ENCODE results near the gene COL9A3. TPM values are rescaled to one million over a fixed set of nuclear protein-coding genes. Genes with fewer than 3 reads are reported as not detected.

COL9A3 gene
- total RNA-seq, 1 experiment from 2014 or later = 8.5 TPM

DNA sequence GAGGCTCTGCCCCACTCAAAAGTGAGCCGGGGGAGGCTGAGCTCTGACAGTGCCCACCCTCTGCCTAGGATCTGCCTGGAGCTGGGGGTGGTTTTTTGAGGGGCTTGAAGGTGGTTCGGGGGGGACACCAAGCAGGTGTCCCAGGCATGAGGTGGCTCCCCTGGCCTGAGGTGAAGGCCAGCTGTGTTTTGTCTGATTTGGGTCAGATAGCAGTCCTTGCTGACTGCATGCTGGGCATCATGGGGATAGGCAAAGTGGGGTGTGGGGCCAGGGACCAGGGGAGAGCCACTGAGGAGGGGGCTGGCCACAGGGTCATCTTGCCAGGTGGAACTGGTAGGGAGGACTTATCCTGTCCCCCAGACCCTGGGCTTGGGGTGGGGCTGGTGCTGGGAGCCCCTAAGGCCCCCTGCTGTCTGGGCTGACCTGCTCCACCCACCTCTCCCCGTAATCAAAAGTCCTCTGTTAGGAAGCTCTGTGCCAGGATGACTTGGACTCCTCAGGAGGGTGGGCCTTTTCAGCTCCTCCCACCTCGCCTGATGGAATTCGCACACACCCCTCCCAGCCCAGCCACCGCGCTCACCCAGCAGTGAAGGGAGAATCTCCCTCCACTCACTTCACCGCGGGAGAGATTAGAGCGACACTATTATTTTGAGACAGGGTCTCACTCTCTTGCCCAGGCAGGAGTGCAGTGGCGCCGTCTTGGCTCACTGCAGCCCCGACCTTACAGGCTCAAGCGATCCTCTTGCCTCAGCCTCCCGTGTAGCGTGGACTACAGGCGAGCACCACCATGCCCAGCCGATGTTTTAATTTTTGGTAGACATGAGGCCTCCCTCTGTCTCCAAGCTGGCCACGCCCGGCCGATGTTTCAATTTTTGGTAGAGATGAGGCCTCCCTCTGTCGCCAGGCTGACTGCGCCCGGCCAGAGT, 1.5 kb upstream of the COL9A3 start:
- intact Hi-C loops (cut with micrococcal nuclease; ENCODE audit: unreplicated experiment) = no loop called here
- peaks cover 43% of the 10 kb centered on the region for H3K4me1 ChIP-seq (replicated peaks; ENCODE audit: insufficient read depth)
- POLR2A ChIA-PET (ENCODE audit: unreplicated experiment) = interaction anchor here (0.6 to 0.7 kb wide), 2 partner anchors 21 to 694 kb away, joined by 4 read pairs; no protein-coding TSS in a partner anchor
- DNase-seq = peak; percentile 57 to 73
- no peaks in the 10 kb centered on the region for H3K9me3 ChIP-seq (ENCODE audit: insufficient read depth, low read depth)
- no peaks in the 10 kb centered on the region for H3K36me3 ChIP-seq (ENCODE audit: low read depth)
- no peak overlapping the region for H3K4me3 ChIP-seq
- H3F3A ChIP-seq (ENCODE audit: insufficient read depth, low read depth) = peaks cover 40% of the 10 kb centered on the region; the same call in 1 of the 2 replicates
- TF ChIP-seq CTCF (conservative IDR thresholded peaks at IDR 0.05) (no peak), EZH2 (IDR thresholded peaks at IDR 0.05; ENCODE audit: low read depth) (no peak)
- H3K27ac ChIP-seq = no peak overlapping the region
- peaks cover 12% of the 10 kb centered on the region for H3K27me3 ChIP-seq (ENCODE audit: insufficient read depth, low read depth)
- H4K20me1 ChIP-seq (ENCODE audit: insufficient read depth) = peaks cover 12% of the 10 kb centered on the region
- H3K9me2 ChIP-seq (ENCODE audit: insufficient read depth) = no peaks in the 10 kb centered on the region
- CTCF ChIA-PET = interaction anchor here (0.6 to 0.9 kb wide), 5 partner anchors 11 to 244 kb away, joined by 3 to 4 read pairs (median 3); no protein-coding TSS in a partner anchor
- H2AFZ ChIP-seq = no peak overlapping the region
- BruUV-seq (replicated peaks) = TSS peak; percentile 27
- no peaks in the 10 kb centered on the region for H3K79me2 ChIP-seq (ENCODE audit: low read depth)
- peak overlapping the region; percentile 48 for H3K4me2 ChIP-seq

- Histone ChIP-seq H3K79me2 (ENCODE audit: low read depth) (no peaks in the 10 kb centered on the region), H3K9me3 (ENCODE audit: insufficient read depth, low read depth) (no peaks in the 10 kb centered on the region), H3K36me3 (ENCODE audit: low read depth) (no peaks in the 10 kb centered on the region), H3K4me3 (no peak overlapping the region), H4K20me1 (ENCODE audit: insufficient read depth) (peaks cover 12% of the 10 kb centered on the region), H3K9me2 (ENCODE audit: insufficient read depth) (no peaks in the 10 kb centered on the region), H3K4me2 (no peak overlapping the region), H2AFZ (no peak overlapping the region), H3K4me1 (replicated peaks; ENCODE audit: insufficient read depth) (peaks cover 46% of the 10 kb centered on the region), H3F3A (ENCODE audit: insufficient read depth, low read depth) (peaks cover 44% of the 10 kb centered on the region; the same call in 1 of the 2 replicates), H3K27ac (no peak overlapping the region), H3K27me3 (ENCODE audit: insufficient read depth, low read depth) (peaks cover 12% of the 10 kb centered on the region)
- no peak for DNase-seq
- ChIA-PET POLR2A (ENCODE audit: unreplicated experiment) (interaction anchor here (0.5 to 0.7 kb wide), 3 partner anchors 84 to 695 kb away, joined by 3 to 4 read pairs (median 4); no protein-coding TSS in a partner anchor), CTCF (interaction anchor here (0.6 to 0.9 kb wide), 2 partner anchors 16 to 243 kb away, joined by 3 to 4 read pairs; no protein-coding TSS in a partner anchor)
- BruUV-seq (replicated peaks) = no TSS peak
- intact Hi-C loops (cut with micrococcal nuclease; ENCODE audit: unreplicated experiment) = no loop called here
- TF ChIP-seq CTCF (conservative IDR thresholded peaks at IDR 0.05) = no peak
Observed at GRCh38 chr20:62816031-62816883, 593 bp upstream of the COL9A3 start.

DNA sequence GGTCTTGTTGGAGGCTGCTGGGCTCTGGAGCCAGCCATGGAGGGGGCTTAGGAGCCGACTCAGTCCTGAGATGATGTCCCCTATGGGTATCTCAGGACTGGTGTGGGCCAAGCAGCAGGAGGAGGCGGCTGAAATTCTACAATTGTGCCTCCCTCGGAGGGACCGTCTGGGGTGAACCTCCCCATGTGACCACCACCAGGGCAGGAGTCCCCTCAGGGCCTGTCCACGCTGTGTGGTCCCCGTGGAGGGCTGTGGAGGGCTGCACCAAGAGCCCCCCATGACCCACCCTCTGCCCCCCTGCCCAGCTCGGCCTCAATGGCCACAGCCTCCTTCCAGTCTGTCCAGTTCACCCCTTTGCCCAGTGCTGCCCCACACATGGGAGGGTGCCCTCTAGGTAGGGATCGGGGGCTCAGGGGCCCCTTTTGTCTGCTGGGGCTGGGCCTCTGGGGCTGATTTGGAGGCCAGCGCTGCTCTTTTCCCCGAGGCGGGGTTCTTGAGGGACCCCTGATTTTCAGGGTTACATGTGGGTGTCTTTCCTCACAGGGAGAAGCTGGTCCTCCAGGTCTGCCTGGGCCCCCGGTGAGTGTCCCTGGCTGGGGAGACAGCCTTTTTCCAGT, 1.2 kb downstream of the COL9A3 start:
- Histone ChIP-seq H2AFZ (no peak overlapping the region), H3K9me2 (ENCODE audit: insufficient read depth) (no peaks in the 10 kb centered on the region), H3K27me3 (ENCODE audit: insufficient read depth, low read depth) (peaks cover 12% of the 10 kb centered on the region), H4K20me1 (ENCODE audit: insufficient read depth) (peaks cover 8% of the 10 kb centered on the region; the same call in 1 of the 2 replicates), H3K9me3 (ENCODE audit: insufficient read depth, low read depth) (no peaks in the 10 kb centered on the region), H3K36me3 (ENCODE audit: low read depth) (no peaks in the 10 kb centered on the region), H3K4me2 (peak overlapping the region; percentile 41), H3K27ac (no peak overlapping the region), H3F3A (ENCODE audit: insufficient read depth, low read depth) (peaks cover 46% of the 10 kb centered on the region; the same call in 1 of the 2 replicates), H3K79me2 (ENCODE audit: low read depth) (no peaks in the 10 kb centered on the region), H3K4me3 (no peak overlapping the region), H3K4me1 (replicated peaks; ENCODE audit: insufficient read depth) (peaks cover 48% of the 10 kb centered on the region)
- intact Hi-C loops (cut with micrococcal nuclease; ENCODE audit: unreplicated experiment) = no loop called here
- ChIA-PET CTCF (no interaction called here), POLR2A (ENCODE audit: unreplicated experiment) (no interaction called here)
- DNase-seq = no peak
- TF ChIP-seq CTCF (conservative IDR thresholded peaks at IDR 0.05) (no peak), EZH2 (IDR thresholded peaks at IDR 0.05; ENCODE audit: low read depth) (no peak)
- no TSS peak for BruUV-seq (replicated peaks)

Measured in PC-9 (cell line).